ENCODE data around the gene MIA.

DNA sequence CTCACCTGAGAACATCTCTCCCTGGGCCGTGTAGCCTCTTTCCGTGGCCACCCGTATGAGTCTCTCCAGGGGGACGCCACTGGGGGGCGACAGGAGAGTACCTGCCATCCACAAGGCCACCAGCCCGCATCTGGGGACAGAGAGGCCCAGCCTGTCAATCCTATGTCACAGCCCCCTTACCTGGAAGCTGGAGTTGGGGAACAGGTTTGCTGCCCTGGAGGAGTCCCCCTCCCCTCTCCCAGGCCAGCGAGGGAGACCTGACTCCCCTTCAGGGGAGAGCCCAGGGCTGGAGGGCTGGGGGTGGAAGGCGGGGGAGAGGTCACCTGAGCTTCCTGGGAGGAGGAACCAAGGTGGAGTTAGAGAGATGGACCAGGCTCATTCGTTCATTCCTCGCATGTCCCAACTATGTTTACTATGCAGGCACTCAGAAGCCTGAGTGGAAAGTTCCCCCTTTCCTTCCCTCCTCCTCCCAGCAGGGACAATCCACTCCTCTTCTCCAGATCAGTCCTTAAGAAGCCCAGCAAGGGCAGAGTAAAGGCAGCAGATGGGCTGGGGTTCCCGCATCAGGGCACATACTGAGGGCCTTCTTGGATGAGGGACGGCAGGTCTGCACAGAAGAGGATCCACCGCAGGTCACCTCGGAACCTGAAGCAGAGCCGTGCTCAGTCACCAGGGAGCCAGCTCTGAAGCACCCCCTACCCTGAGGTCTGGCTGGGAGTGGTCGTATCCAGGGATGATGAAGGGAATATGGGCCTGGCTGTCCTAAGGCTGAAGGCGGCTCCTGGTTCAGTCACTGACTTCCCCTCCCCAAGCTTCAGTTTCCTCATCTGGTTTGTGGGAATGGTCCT is 30.5 kb upstream of the MIA start:
- TF ChIP-seq, protein P1, sequence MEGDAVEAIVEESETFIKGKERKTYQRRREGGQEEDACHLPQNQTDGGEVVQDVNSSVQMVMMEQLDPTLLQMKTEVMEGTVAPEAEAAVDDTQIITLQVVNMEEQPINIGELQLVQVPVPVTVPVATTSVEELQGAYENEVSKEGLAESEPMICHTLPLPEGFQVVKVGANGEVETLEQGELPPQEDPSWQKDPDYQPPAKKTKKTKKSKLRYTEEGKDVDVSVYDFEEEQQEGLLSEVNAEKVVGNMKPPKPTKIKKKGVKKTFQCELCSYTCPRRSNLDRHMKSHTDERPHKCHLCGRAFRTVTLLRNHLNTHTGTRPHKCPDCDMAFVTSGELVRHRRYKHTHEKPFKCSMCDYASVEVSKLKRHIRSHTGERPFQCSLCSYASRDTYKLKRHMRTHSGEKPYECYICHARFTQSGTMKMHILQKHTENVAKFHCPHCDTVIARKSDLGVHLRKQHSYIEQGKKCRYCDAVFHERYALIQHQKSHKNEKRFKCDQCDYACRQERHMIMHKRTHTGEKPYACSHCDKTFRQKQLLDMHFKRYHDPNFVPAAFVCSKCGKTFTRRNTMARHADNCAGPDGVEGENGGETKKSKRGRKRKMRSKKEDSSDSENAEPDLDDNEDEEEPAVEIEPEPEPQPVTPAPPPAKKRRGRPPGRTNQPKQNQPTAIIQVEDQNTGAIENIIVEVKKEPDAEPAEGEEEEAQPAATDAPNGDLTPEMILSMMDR (IDR thresholded peaks at IDR 0.05; ENCODE audit: poor library complexity, severe bottlenecking), result no peak
- TF ChIP-seq, protein P2, sequence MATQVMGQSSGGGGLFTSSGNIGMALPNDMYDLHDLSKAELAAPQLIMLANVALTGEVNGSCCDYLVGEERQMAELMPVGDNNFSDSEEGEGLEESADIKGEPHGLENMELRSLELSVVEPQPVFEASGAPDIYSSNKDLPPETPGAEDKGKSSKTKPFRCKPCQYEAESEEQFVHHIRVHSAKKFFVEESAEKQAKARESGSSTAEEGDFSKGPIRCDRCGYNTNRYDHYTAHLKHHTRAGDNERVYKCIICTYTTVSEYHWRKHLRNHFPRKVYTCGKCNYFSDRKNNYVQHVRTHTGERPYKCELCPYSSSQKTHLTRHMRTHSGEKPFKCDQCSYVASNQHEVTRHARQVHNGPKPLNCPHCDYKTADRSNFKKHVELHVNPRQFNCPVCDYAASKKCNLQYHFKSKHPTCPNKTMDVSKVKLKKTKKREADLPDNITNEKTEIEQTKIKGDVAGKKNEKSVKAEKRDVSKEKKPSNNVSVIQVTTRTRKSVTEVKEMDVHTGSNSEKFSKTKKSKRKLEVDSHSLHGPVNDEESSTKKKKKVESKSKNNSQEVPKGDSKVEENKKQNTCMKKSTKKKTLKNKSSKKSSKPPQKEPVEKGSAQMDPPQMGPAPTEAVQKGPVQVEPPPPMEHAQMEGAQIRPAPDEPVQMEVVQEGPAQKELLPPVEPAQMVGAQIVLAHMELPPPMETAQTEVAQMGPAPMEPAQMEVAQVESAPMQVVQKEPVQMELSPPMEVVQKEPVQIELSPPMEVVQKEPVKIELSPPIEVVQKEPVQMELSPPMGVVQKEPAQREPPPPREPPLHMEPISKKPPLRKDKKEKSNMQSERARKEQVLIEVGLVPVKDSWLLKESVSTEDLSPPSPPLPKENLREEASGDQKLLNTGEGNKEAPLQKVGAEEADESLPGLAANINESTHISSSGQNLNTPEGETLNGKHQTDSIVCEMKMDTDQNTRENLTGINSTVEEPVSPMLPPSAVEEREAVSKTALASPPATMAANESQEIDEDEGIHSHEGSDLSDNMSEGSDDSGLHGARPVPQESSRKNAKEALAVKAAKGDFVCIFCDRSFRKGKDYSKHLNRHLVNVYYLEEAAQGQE (IDR thresholded peaks at IDR 0.05; ENCODE audit: borderline replicate concordance), result no peak
- TF ChIP-seq POLR2AphosphoS5 (IDR thresholded peaks at IDR 0.05) (no peak), EZH2 (IDR thresholded peaks at IDR 0.05; ENCODE audit: borderline replicate concordance, insufficient read depth, low read length, poor library complexity, severe bottlenecking) (no peak), RAD21 (conservative IDR thresholded peaks at IDR 0.05) (no peak), SMC3 (conservative IDR thresholded peaks at IDR 0.05; ENCODE audit: poor library complexity) (no peak), EP300 (conservative IDR thresholded peaks at IDR 0.05; ENCODE audit: poor library complexity, severe bottlenecking) (no peak), TAF1 (IDR thresholded peaks at IDR 0.05; ENCODE audit: low read depth) (no peak), MXI1 (conservative IDR thresholded peaks at IDR 0.05; ENCODE audit: poor library complexity, severe bottlenecking) (no peak)
